SW 1271 (cell line): ENCODE data around the gene TIGD3.
A peak's percentile ranks its signal among the peaks of the same experiment; 100 is the strongest.

Source experiments
- DNase-seq, 2 experiments: peaks; one replicate each; lab custom pipeline; 2025; lab: John Stamatoyannopoulos, UW

Gene TIGD3

GRCh38 chr11:65354265-65355012 lies at the start of gene TIGD3:
TIGD3 (plus strand) TSS chr11:65354751; CDS start chr11:65355809, 1,058 bp downstream.
- DNase-seq = peak; percentile 73 to 91

GRCh38 chr11:65305501-65306268 lies 48.9 kb upstream of the TIGD3 start:
- DNase-seq = no peak

- no peak for DNase-seq
Observed at GRCh38 chr11:65307298-65308229, 47.0 kb upstream of the TIGD3 start.

GRCh38 chr11:65308281-65308891 lies 46.2 kb upstream of the TIGD3 start:
- no peak for DNase-seq

GRCh38 chr11:65309006-65309405 lies 45.5 kb upstream of the TIGD3 start:
- DNase-seq = no peak

- DNase-seq = no peak
Observed at GRCh38 chr11:65310215-65310614, 44.3 kb upstream of the TIGD3 start.

GRCh38 chr11:65310736-65311135 lies 43.8 kb upstream of the TIGD3 start:
- no peak for DNase-seq

GRCh38 chr11:65311170-65311678 lies 43.3 kb upstream of the TIGD3 start:
- DNase-seq = no peak

- peak; percentile 55 to 75 for DNase-seq
Observed at GRCh38 chr11:65314501-65315203, 39.9 kb upstream of the TIGD3 start, which contains the start of gene CDC42EP2. CDC42EP2 (plus strand) TSS chr11:65314866; CDS start chr11:65320899, 6,033 bp downstream.

GRCh38 chr11:65315204-65315865 lies 39.2 kb upstream of the TIGD3 start:
- DNase-seq = peak; percentile 51 to 83

- no peak for DNase-seq
Observed at GRCh38 chr11:65315866-65316226, 38.7 kb upstream of the TIGD3 start.

- peak in 1 of 2 experiments; percentile 83 for DNase-seq
Observed at GRCh38 chr11:65316227-65317024, 38.1 kb upstream of the TIGD3 start.

- DNase-seq = peak; percentile 87 to 94
Observed at GRCh38 chr11:65317025-65317786, 37.3 kb upstream of the TIGD3 start.

GRCh38 chr11:65320386-65321075 lies 34.0 kb upstream of the TIGD3 start:
- no peak for DNase-seq

- DNase-seq = no peak
Observed at GRCh38 chr11:65321076-65321475, 33.5 kb upstream of the TIGD3 start.

GRCh38 chr11:65321828-65322485 lies 32.6 kb upstream of the TIGD3 start:
- DNase-seq = no peak

GRCh38 chr11:65323813-65324212 lies 30.7 kb upstream of the TIGD3 start:
- no peak for DNase-seq
